ENCODE measurements around the gene ANKUB1. TPM values are rescaled to one million over a fixed set of nuclear protein-coding genes. Genes with fewer than 3 reads are reported as not detected.

The ANKUB1 gene
- total RNA-seq, 1 experiment from 2014 or later = not detected

GRCh38 chr3:149767720-149768119, 24.6 kb downstream of the ANKUB1 start:
- Histone ChIP-seq H3K9me3 (ENCODE audit: control insufficient read depth in 1 of 2, insufficient read depth in 1 of 2, low read depth in 1 of 2, low read length in 2 of 2) (no peaks in the 10 kb centered on the region), H3K4me3 (replicated peaks in 1 of 2; ENCODE audit: low read depth in 1 of 2, low read length in 2 of 2) (no peak overlapping the region), H3K9ac (ENCODE audit: low read length) (no peak overlapping the region), H3K79me2 (ENCODE audit: insufficient read depth, low read length) (no peaks in the 10 kb centered on the region), H3K27me3 (ENCODE audit: insufficient read depth, low read length) (no peaks in the 10 kb centered on the region), H3K27ac (ENCODE audit: low read depth, low read length) (no peak overlapping the region), H3K36me3 (ENCODE audit: control insufficient read depth in 1 of 2, insufficient read depth in 2 of 2, low read length in 2 of 2) (no peaks in the 10 kb centered on the region), H3K4me1 (ENCODE audit: control insufficient read depth in 1 of 2, insufficient read depth in 2 of 2, low read length in 2 of 2) (no peaks in the 10 kb centered on the region), H4K20me1 (ENCODE audit: insufficient read depth) (no peaks in the 10 kb centered on the region), H3K9me2 (ENCODE audit: insufficient read depth) (no peaks in the 10 kb centered on the region), H3K4me2 (ENCODE audit: low read length) (no peak overlapping the region), H2AFZ (ENCODE audit: low read depth, low read length, poor library complexity, severe bottlenecking) (no peak overlapping the region)
- no peak for ATAC-seq
- no peak for DNase-seq (ENCODE audit: low read depth, low spot score)
- no peak for TF ChIP-seq EZH2 (IDR thresholded peaks at IDR 0.05)
- no peak for TF ChIP-seq SIN3A (IDR thresholded peaks at IDR 0.05; ENCODE audit: low read depth)
- TF ChIP-seq CTCF (IDR thresholded peaks at IDR 0.05 in 2 of 3, conservative IDR thresholded peaks at IDR 0.05 in 1 of 3; ENCODE audit: borderline replicate concordance in 1 of 3, insufficient read depth in 1 of 3, low read depth in 2 of 3, low read length in 2 of 3) = no peak
- ChIA-PET POLR2A (no interaction called here), CTCF (interaction anchor here (1.1 to 3.3 kb wide), 3 partner anchors 12 to 41 kb away, joined by 3 to 47 read pairs (median 13); partner anchors contain the start of gene COMMD2), RAD21 (ENCODE audit: low non-redundant PET in 1 of 2, low total read pairs in 2 of 2, uncharacterized antibody in 2 of 2, unreplicated experiment in 2 of 2) (interaction anchor here in 1 of 2 experiments (1.2 kb wide), 1 partner anchor 40 kb away, joined by 3 read pairs; no protein-coding TSS in a partner anchor)
- intact Hi-C loops (cut with micrococcal nuclease) = loop anchor here (5.0 kb wide), 1 partner anchor 455 kb away; no protein-coding TSS in a partner anchor
- no TSS peak for BruUV-seq (replicated peaks)

GRCh38 chr3:149765762-149766334, 26.5 kb downstream of the ANKUB1 start:
- peak; percentile 79 for ATAC-seq
- POLR2A ChIA-PET = no interaction called here
- intact Hi-C loops (cut with micrococcal nuclease) = loop anchor here (1.0 to 5.0 kb wide), 2 partner anchors 42 to 456 kb away; no protein-coding TSS in a partner anchor

More at GRCh38 chr3:149765762-149766334, 26.5 kb downstream of the ANKUB1 start:
- H3K36me3 ChIP-seq (ENCODE audit: control insufficient read depth in 1 of 2, insufficient read depth in 2 of 2, low read length in 2 of 2) = no peaks in the 10 kb centered on the region
- BruUV-seq (replicated peaks) = no TSS peak
- no peaks in the 10 kb centered on the region for H4K20me1 ChIP-seq (ENCODE audit: insufficient read depth)
- no peaks in the 10 kb centered on the region for H3K9me2 ChIP-seq (ENCODE audit: insufficient read depth)
- H3K27ac ChIP-seq (ENCODE audit: low read depth, low read length) = no peak overlapping the region
- no peak overlapping the region for H3K4me2 ChIP-seq (ENCODE audit: low read length)
- H3K9ac ChIP-seq (ENCODE audit: low read length) = no peak overlapping the region
- H3K4me1 ChIP-seq (ENCODE audit: control insufficient read depth in 1 of 2, insufficient read depth in 2 of 2, low read length in 2 of 2) = no peaks in the 10 kb centered on the region
- H3K9me3 ChIP-seq (ENCODE audit: control insufficient read depth in 1 of 2, insufficient read depth in 1 of 2, low read depth in 1 of 2, low read length in 2 of 2) = no peaks in the 10 kb centered on the region
- peaks cover 3% of the 10 kb centered on the region; the same call in 1 of the 2 replicates for H3K27me3 ChIP-seq (ENCODE audit: insufficient read depth, low read length)
- no peak overlapping the region for H2AFZ ChIP-seq (ENCODE audit: low read depth, low read length, poor library complexity, severe bottlenecking)
- H3K4me3 ChIP-seq (replicated peaks in 1 of 2; ENCODE audit: low read depth in 1 of 2, low read length in 2 of 2) = no peak overlapping the region
- H3K79me2 ChIP-seq (ENCODE audit: insufficient read depth, low read length) = no peaks in the 10 kb centered on the region
- no peak for DNase-seq (ENCODE audit: low read depth, low spot score)
- ChIA-PET RAD21 (ENCODE audit: low non-redundant PET in 1 of 2, low total read pairs in 2 of 2, uncharacterized antibody in 2 of 2, unreplicated experiment in 2 of 2) (interaction anchor here (0.9 to 1.3 kb wide), 3 partner anchors 13 to 43 kb away, joined by 3 to 6 read pairs (median 4); partner anchors contain the start of gene COMMD2 (in 1 of the 2)), CTCF (interaction anchor here (0.6 to 3.3 kb wide), 21 partner anchors 8 to 730 kb away, joined by 3 to 47 read pairs (median 4); partner anchors contain the start of gene COMMD2)
- TF ChIP-seq SRF (IDR thresholded peaks at IDR 0.05; ENCODE audit: low read depth) = no peak
- TF ChIP-seq RAD21 (IDR thresholded peaks at IDR 0.05; ENCODE audit: low read depth) = peak; percentile 72
- peak; percentile 50 to 64 (median 56) for TF ChIP-seq CTCF (IDR thresholded peaks at IDR 0.05 in 2 of 3, conservative IDR thresholded peaks at IDR 0.05 in 1 of 3; ENCODE audit: borderline replicate concordance in 1 of 3, insufficient read depth in 1 of 3, low read depth in 2 of 3, low read length in 2 of 3)
- TF ChIP-seq ZBTB33 (IDR thresholded peaks at IDR 0.05; ENCODE audit: extremely low read depth, insufficient replicate concordance, low read length) = no peak

Data from HCT116 (cell line).